GM12878 (cell line): ENCODE measurements around the gene EP400. TPM values are rescaled to one million over a fixed set of nuclear protein-coding genes. Genes with fewer than 3 reads are reported as not detected.

Source experiments
- ATAC-seq: fragments of 200-7000 bp; cut with Tn5 transposase; 3 replicates; pipeline ENCODE4 v1.9.1; 2020; ENCODE audit warnings: mild to moderate bottlenecking, moderate library complexity
- BruUV-seq: library from RNA; stranded (reverse); fragments of 400-500 nt; replicated peaks from 2 replicates; lab custom pipeline; 2021; lab: Mats Ljungman, UMichigan
- CTCF ChIA-PET: fragments of 300-600 bp; sonication (Branson Sonifier 250); formaldehyde crosslinking; extraction: SDS; loops from one replicate; lab custom pipeline; 2021; ENCODE audit warnings: inconsistent platforms; lab: Yijun Ruan, JAX
- POLR2A ChIA-PET: fragments of 350-600 bp; formaldehyde crosslinking; extraction: SDS; loops from one replicate; lab custom pipeline; 2021; ENCODE audit warnings: inconsistent platforms; lab: Charles Lee
- RAD21 ChIA-PET: fragments of 300-600 bp; sonication (Branson Sonifier 250); formaldehyde crosslinking; loops from one replicate; lab custom pipeline; 2023; ENCODE audit warnings: antibody characterized with exemption; ENCODE audit not compliant: unreplicated experiment; lab: Charles Lee
- SMC1A ChIA-PET: fragments of 300-600 bp; sonication (Branson Sonifier 250); formaldehyde crosslinking; loops from one replicate; lab custom pipeline; 2023; ENCODE audit not compliant: unreplicated experiment, uncharacterized antibody; lab: Charles Lee
- DNase-seq: peaks from one replicate; pipeline ENCODE4 v3.0.0-alpha.2; 2011; ENCODE audit warnings: low read depth, low spot score
- FAIRE-seq: peaks from 3 replicates; lab custom pipeline; 2011; peaks lifted over from hg19 to GRCh38; lab: Jason Lieb, UNC
- H2AFZ ChIP-seq: 2 replicates; pipeline ENCODE4 v1.6.0; 2011; ENCODE audit warnings: low read depth, low read length, control low read depth; ENCODE audit not compliant: control insufficient read depth
- H3K27ac ChIP-seq: 2 replicates; pipeline ENCODE4 v1.5.1; 2011; ENCODE audit warnings: control low read depth; ENCODE audit not compliant: control insufficient read depth, insufficient read depth
- H3K27me3 ChIP-seq, 2 experiments: replicated peaks in 1 of 2; 2 replicates each; pipeline versions ENCODE4 v1.6.0 to v1.6.1; 2011; ENCODE audit warnings: low read length in 1 of 2; ENCODE audit not compliant: control insufficient read depth in 2 of 2, insufficient read depth in 2 of 2
- H3K36me3 ChIP-seq, 2 experiments: 2 replicates each; pipeline ENCODE4 v1.5.1; 2011; ENCODE audit warnings: low read length in 1 of 2; ENCODE audit not compliant: control insufficient read depth in 2 of 2, insufficient read depth in 2 of 2
- H3K4me1 ChIP-seq: 2 replicates; pipeline ENCODE4 v1.6.1; 2011; ENCODE audit warnings: mild to moderate bottlenecking, low read length, moderate library complexity, mixed read lengths; ENCODE audit not compliant: control insufficient read depth, insufficient read depth
- H3K4me2 ChIP-seq: 2 replicates; pipeline ENCODE4 v1.6.0; 2011; ENCODE audit warnings: control low read depth; ENCODE audit not compliant: control insufficient read depth, insufficient read depth
- H3K4me3 ChIP-seq: fragments of 200-600 bp; sonication (generic); 2 replicates; pipeline ENCODE4 v1.5.1; 2016
- H3K79me2 ChIP-seq: 2 replicates; pipeline ENCODE4 v1.6.0; 2011; ENCODE audit warnings: low read length; ENCODE audit not compliant: control insufficient read depth, insufficient read depth
- H3K9ac ChIP-seq: 2 replicates; pipeline ENCODE4 v1.8.0; 2011; ENCODE audit warnings: low read length, control low read depth, mixed read lengths; ENCODE audit not compliant: control insufficient read depth, insufficient read depth
- H3K9me3 ChIP-seq: replicated peaks from 3 replicates; pipeline ENCODE4 v1.5.1; 2011; ENCODE audit warnings: mild to moderate bottlenecking, low read length; ENCODE audit not compliant: control insufficient read depth, insufficient read depth
- H4K20me1 ChIP-seq: 2 replicates; pipeline ENCODE4 v1.6.0; 2011; ENCODE audit not compliant: control insufficient read depth, insufficient read depth
- ATF2 ChIP-seq: IDR thresholded peaks from 2 replicates; pipeline ENCODE4 v1.6.1; 2012; ENCODE audit warnings: low read length, inconsistent platforms
- ETV6 ChIP-seq, 2 experiments: fragments of 450-650 bp in 1 of 2; IDR thresholded peaks in 1 of 2; conservative IDR thresholded peaks in 1 of 2; 2 replicates each; pipeline ENCODE4 v1.6.1; 2014; ENCODE audit warnings: antibody characterized with exemption in 1 of 2, borderline replicate concordance in 1 of 2, low read depth in 1 of 2, mild to moderate bottlenecking in 1 of 2, moderate library complexity in 1 of 2
- SPI1 ChIP-seq: IDR thresholded peaks from 2 replicates; pipeline ENCODE4 v1.6.1; 2011; ENCODE audit warnings: low read depth, mild to moderate bottlenecking, low read length, moderate library complexity, borderline replicate concordance; ENCODE audit not compliant: insufficient read depth
- WGBS: methylation state at CpG from one replicate; pipeline ENCODE4 v1.1.6; 2016; ENCODE audit warnings: low lambda C conversion rate; ENCODE audit not compliant: insufficient replicate concordance, insufficient coverage; ENCODE audit errors: missing lambda C conversion rate; 5-methylcytosine and 5-hydroxymethylcytosine counted together
- in situ Hi-C: fragments of 300-500 bp; cut with MboI; formaldehyde crosslinking; loops from 9 replicates; pipeline ENCODE4 v1.14.3; 2018; ENCODE audit warnings: mixed read lengths
- intact Hi-C: fragments of 100-400 bp; cut with micrococcal nuclease; formaldehyde crosslinking; loops from one replicate; pipeline ENCODE4 v1.14.2; 2022; ENCODE audit not compliant: unreplicated experiment
- polyA plus RNA-seq, 11 experiments: library from polyadenylated mRNA; depleted of rRNA in 4 of 11; unstranded in 6 of 11; stranded (reverse) in 5 of 11; fragments of >200 nt; fragmentation: Nextera tagmentation in 4 of 11; fragmentation: Illumina TruSeq in 1 of 11; extraction: Ambion mirVana in 4 of 11; extraction: Trizol in 1 of 11; gene quantifications; 1 replicate in 1 of 11; 2 replicates in 10 of 11; pipeline versions ENCODE4 v1.2.1 to v1.2.3, GENCODE V29; 2011 to 2016; ENCODE audit warnings: inconsistent platforms in 2 of 11, missing spikeins in 2 of 11, low read depth in 1 of 11
- total RNA-seq, 4 experiments: library from RNA; depleted of rRNA in 3 of 4; stranded (reverse); fragments of >200 nt in 3 of 4; fragmentation: Illumina TruSeq in 1 of 4; extraction: Trizol in 1 of 4; gene quantifications; 2 replicates each; pipeline versions ENCODE4 v1.2.1 to v1.2.3, GENCODE V29; 2013 to 2021

Gene EP400
- total and polyA plus RNA-seq, 10 of the 15 experiments (the other 5 are each of a cell fraction or from before 2014, with no cell fraction given): 3.8 to 44.2 (median 8.4) TPM

GRCh38 chr12:132056320-132056719 is 106.6 kb downstream of the EP400 start (continued):
- no peak for TF ChIP-seq ATF2

GRCh38 chr12:132056951-132057350 is 107.2 kb downstream of the EP400 start:
- H2AFZ ChIP-seq: no peak overlapping the region
- 2% methylated on average over 5 of the region's 5 CpGs for WGBS
- intact Hi-C loops (no loop called here), in situ Hi-C loops (no loop called here)
- no peaks in the 10 kb centered on the region for H3K27me3 ChIP-seq
- H3K4me3 ChIP-seq: no peak overlapping the region
- FAIRE-seq (no peak), DNase-seq (no peak), ATAC-seq (peak; percentile 79)
- ChIA-PET SMC1A (interaction anchor here (1.8 kb wide), 1 partner anchor 14 kb away, joined by 13 read pairs; no protein-coding TSS in a partner anchor), POLR2A (interaction anchor here (0.6 kb wide), 1 partner anchor 13 kb away, joined by 3 read pairs; no protein-coding TSS in a partner anchor), CTCF (interaction anchor here (1.2 kb wide), 1 partner anchor 10 kb away, joined by 3 read pairs; no protein-coding TSS in a partner anchor), RAD21 (interaction anchor here (1.1 to 1.5 kb wide), 2 partner anchors 9 to 14 kb away, joined by 3 to 7 read pairs; no protein-coding TSS in a partner anchor)
- H3K79me2 ChIP-seq: no peaks in the 10 kb centered on the region
- H3K9ac ChIP-seq: no peak overlapping the region
- TF ChIP-seq ETV6 (conservative IDR thresholded peaks at IDR 0.05 in 1 of 2, IDR thresholded peaks at IDR 0.05 in 1 of 2; ENCODE audit: borderline replicate concordance in 1 of 2, low read depth in 1 of 2): no peak
- peak; percentile 43; the same call in 1 of the 2 replicates for TF ChIP-seq SPI1
- peak overlapping the region; percentile 39; the same call in 1 of the 2 replicates for H3K4me2 ChIP-seq
- H3K4me1 ChIP-seq: peaks cover 17% of the 10 kb centered on the region
- no peaks in the 10 kb centered on the region for H4K20me1 ChIP-seq
- peak overlapping the region; percentile 14 for H3K27ac ChIP-seq
- peaks cover 23 to 26% of the 10 kb centered on the region in 2 experiments for H3K36me3 ChIP-seq
- no TSS peak for BruUV-seq
- H3K9me3 ChIP-seq: no peaks in the 10 kb centered on the region
